Endothelial cell of umbilical vein (primary cell): ENCODE results near the gene SLCO2A1. TPM values are rescaled to one million over a fixed set of nuclear protein-coding genes. Genes with fewer than 3 reads are reported as not detected.

Source experiments
- BruUV-seq: library from RNA; stranded (reverse); fragments of 400-500 nt; replicated peaks from 2 replicates; lab custom pipeline; 2021; lab: Mats Ljungman, UMichigan
- CTCF ChIA-PET: fragments of 300-600, 350-600 bp; sonication (Branson Sonifier 250); formaldehyde crosslinking; loops from one replicate; lab custom pipeline; 2021; ENCODE audit warnings: antibody characterized with exemption, inconsistent platforms; lab: Charles Lee
- POLR2A ChIA-PET: fragments of 300-600, 350-600 bp; sonication (Branson Sonifier 250); formaldehyde crosslinking; loops from one replicate; lab custom pipeline; 2021; ENCODE audit warnings: antibody characterized with exemption, inconsistent platforms; lab: Charles Lee
- DNase-seq: peaks from one replicate; pipeline ENCODE4 v3.0.0-alpha.2; 2011; ENCODE audit warnings: low read depth, low spot score
- FAIRE-seq: peaks from 2 replicates; lab custom pipeline; 2011; peaks lifted over from hg19 to GRCh38; lab: Jason Lieb, UNC
- H2AFZ ChIP-seq: 2 replicates; pipeline ENCODE4 v1.6.0; 2012; ENCODE audit warnings: low read depth, low read length, control low read depth, inconsistent platforms
- H3K27ac ChIP-seq: 2 replicates; pipeline ENCODE4 v1.5.1; 2011; ENCODE audit warnings: low read depth, mild to moderate bottlenecking, control low read depth, low read length, moderate library complexity; ENCODE audit not compliant: insufficient read depth
- H3K27me3 ChIP-seq, 2 experiments: 2 replicates each; pipeline versions ENCODE4 v1.6.0 to v1.6.1; 2011; ENCODE audit warnings: low read length in 2 of 2, mixed read lengths in 1 of 2; ENCODE audit not compliant: control insufficient read depth in 2 of 2, insufficient read depth in 2 of 2
- H3K36me3 ChIP-seq, 2 experiments: 2 replicates in 1 of 2; 3 replicates in 1 of 2; pipeline ENCODE4 v1.5.1; 2011; ENCODE audit warnings: low read length in 2 of 2, mild to moderate bottlenecking in 1 of 2, moderate library complexity in 1 of 2; ENCODE audit not compliant: control insufficient read depth in 2 of 2, insufficient read depth in 2 of 2; ENCODE audit errors: extremely low read depth in 1 of 2
- H3K4me1 ChIP-seq: 3 replicates; pipeline ENCODE4 v1.5.1; 2011; ENCODE audit warnings: mild to moderate bottlenecking, low read length; ENCODE audit not compliant: control insufficient read depth, insufficient read depth; ENCODE audit errors: extremely low read depth
- H3K4me2 ChIP-seq: 2 replicates; pipeline ENCODE4 v1.6.1; 2011; ENCODE audit warnings: low read length, control low read depth, mixed read lengths; ENCODE audit not compliant: insufficient read depth
- H3K4me3 ChIP-seq, 3 experiments: fragments of 200-600 bp in 1 of 3; sonication (generic), shearing (Covaris generic) in 1 of 3; replicated peaks in 1 of 3; 2 replicates each; pipeline ENCODE4 v1.5.1; 2011 to 2016; ENCODE audit warnings: control low read depth in 3 of 3, low read length in 3 of 3, mild to moderate bottlenecking in 2 of 3, inconsistent platforms in 1 of 3, low read depth in 1 of 3, moderate library complexity in 1 of 3; ENCODE audit not compliant: insufficient read depth in 1 of 3
- H3K79me2 ChIP-seq: 2 replicates; pipeline ENCODE4 v1.6.0; 2012; ENCODE audit warnings: low read length, inconsistent platforms; ENCODE audit not compliant: control insufficient read depth, insufficient read depth
- H3K9ac ChIP-seq: replicated peaks from 2 replicates; pipeline ENCODE3; 2011; ENCODE audit warnings: low read length, control low read depth; ENCODE audit not compliant: insufficient read depth; ENCODE audit errors: extremely low read depth
- H3K9me1 ChIP-seq: replicated peaks from 3 replicates; pipeline ENCODE4 v1.6.0; 2011; ENCODE audit warnings: mild to moderate bottlenecking, low read length; ENCODE audit not compliant: control insufficient read depth, insufficient read depth; ENCODE audit errors: extremely low read depth
- H3K9me3 ChIP-seq: replicated peaks from 2 replicates; pipeline ENCODE4 v1.5.1; 2012; ENCODE audit warnings: low read length, inconsistent platforms; ENCODE audit not compliant: control insufficient read depth, insufficient read depth
- H4K20me1 ChIP-seq: replicated peaks from 2 replicates; pipeline ENCODE3; 2011; ENCODE audit warnings: mild to moderate bottlenecking, low read length; ENCODE audit not compliant: control insufficient read depth, insufficient read depth; ENCODE audit errors: extremely low read depth
- CTCF ChIP-seq, 2 donors: IDR thresholded peaks; 1 replicate in 1 of 2; 2 replicates in 1 of 2; pipeline ENCODE4 v1.5.1; 2011; ENCODE audit warnings: low read length in 2 of 2, mild to moderate bottlenecking in 2 of 2, moderate library complexity in 2 of 2, control low read depth in 1 of 2, inconsistent platforms in 1 of 2, low read depth in 1 of 2; ENCODE audit not compliant: insufficient read depth in 1 of 2; ENCODE audit errors: extremely low read depth in 1 of 2
- FOS ChIP-seq: IDR thresholded peaks from 2 replicates; pipeline ENCODE4 v1.6.1; 2011; ENCODE audit warnings: mild to moderate bottlenecking, low read length, moderate library complexity, borderline replicate concordance; ENCODE audit not compliant: insufficient read depth
- GATA2 ChIP-seq: IDR thresholded peaks from 2 replicates; pipeline ENCODE4 v1.7.0; 2011; ENCODE audit warnings: low read depth, mild to moderate bottlenecking, moderate library complexity, mixed read lengths, low read length; ENCODE audit not compliant: insufficient read length, insufficient read depth
- MAX ChIP-seq: IDR thresholded peaks from 2 replicates; pipeline ENCODE4 v1.6.1; 2011; ENCODE audit not compliant: insufficient read depth, insufficient read length
- MYC ChIP-seq: IDR thresholded peaks from one replicate; pipeline ENCODE4 v1.6.1; 2011; ENCODE audit warnings: mild to moderate bottlenecking, low read depth, low read length
- POLR2A ChIP-seq: IDR thresholded peaks from 2 replicates; pipeline ENCODE4 v1.6.1; 2012; ENCODE audit warnings: low read depth, mild to moderate bottlenecking, control low read depth, low read length
- POLR2AphosphoS5 ChIP-seq: IDR thresholded peaks from 2 replicates; pipeline ENCODE4 v1.6.1; 2012; ENCODE audit warnings: low read depth, mild to moderate bottlenecking, control low read depth, low read length, moderate library complexity; ENCODE audit not compliant: insufficient read depth
- dilution Hi-C: fragments of 300-500 bp; cut with MboI; formaldehyde crosslinking; loops from one replicate; pipeline ENCODE4 v1.15.0; 2019; ENCODE audit warnings: low sequenced_read_pairs; ENCODE audit not compliant: extremely low pct_ligation_motif_present
- intact Hi-C: fragments of 100-400 bp; cut with micrococcal nuclease; formaldehyde crosslinking; loops from one replicate; pipeline ENCODE4 v1.10.0; 2022
- polyA plus RNA-seq, 4 experiments: library from polyadenylated mRNA; depleted of rRNA in 3 of 4; stranded (reverse) in 3 of 4; unstranded in 1 of 4; fragments of >200 nt; gene quantifications; 2 replicates each; pipeline versions ENCODE4 v1.2.1 to v1.2.3, GENCODE V29; 2011 to 2012; ENCODE audit warnings: missing spikeins in 1 of 4
- total RNA-seq: library from RNA; stranded (reverse); gene quantifications from 2 replicates; pipeline ENCODE4 v1.2.3, GENCODE V29; 2021

Gene SLCO2A1
- total and polyA plus RNA-seq, 2 donors (not counting 3 experiments of a cell fraction or from before 2014, with no cell fraction given), result 1.4 to 11.9 TPM

DNA sequence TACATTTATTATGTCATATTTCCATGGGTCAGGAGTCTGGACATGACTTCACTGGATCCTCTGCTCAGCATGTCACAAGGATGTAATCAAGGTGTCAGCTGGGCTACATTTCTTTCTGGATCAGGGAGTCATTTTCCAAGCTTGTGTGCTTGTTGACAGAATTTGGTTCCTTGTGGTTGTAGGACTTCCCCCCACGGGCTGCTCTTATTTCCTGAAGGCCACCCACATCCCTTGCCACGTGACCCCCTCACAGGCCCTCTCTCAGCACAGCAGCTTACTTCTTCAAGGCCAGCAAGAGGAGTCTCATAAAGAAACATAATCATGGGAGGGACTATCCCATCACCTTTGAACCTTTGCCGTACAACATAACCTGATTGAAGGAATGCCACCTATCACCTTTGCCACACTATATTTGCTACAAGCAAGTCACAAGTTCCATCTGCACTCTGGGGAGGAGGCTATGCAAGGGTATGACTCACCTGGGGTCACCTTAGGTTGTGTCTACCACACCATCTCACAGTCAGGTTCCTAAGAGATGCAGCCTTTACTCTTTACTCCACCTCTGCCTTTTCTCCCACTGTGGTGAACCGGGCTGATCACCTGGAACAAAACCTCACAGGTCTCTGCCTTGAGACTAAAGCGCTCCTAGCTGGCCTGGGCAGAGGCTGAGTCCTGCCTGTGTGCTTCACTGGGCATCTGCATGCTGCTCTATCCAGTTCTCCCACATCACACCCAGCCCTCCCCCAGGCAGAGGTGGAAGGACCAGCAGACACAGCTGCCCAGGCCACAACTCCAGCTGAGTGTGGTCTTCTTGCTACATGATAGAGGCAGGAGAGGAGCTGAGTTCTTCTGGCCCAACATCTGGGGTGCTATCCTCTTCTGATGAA lies 147.5 kb downstream of the SLCO2A1 start:
- Histone ChIP-seq H3K4me1 (no peaks in the 10 kb centered on the region), H3K27me3 (peaks cover 0 to 4% of the 10 kb centered on the region in 2 experiments), H3K36me3 (no peaks in the 10 kb centered on the region), H4K20me1 (no peaks in the 10 kb centered on the region), H3K79me2 (no peaks in the 10 kb centered on the region), H3K4me3 (no peak overlapping the region), H2AFZ (no peak overlapping the region), H3K27ac (no peak overlapping the region), H3K9ac (no peak overlapping the region), H3K4me2 (no peak overlapping the region), H3K9me1 (no peaks in the 10 kb centered on the region), H3K9me3 (no peaks in the 10 kb centered on the region)
- FAIRE-seq (no peak), DNase-seq (no peak)
- intact Hi-C loops (no loop called here), dilution Hi-C loops (no loop called here)
- no TSS peak for BruUV-seq
- POLR2A ChIA-PET, result interaction anchor here (0.7 kb wide), 1 partner anchor 195 kb away, joined by 3 read pairs; no protein-coding TSS in a partner anchor
- CTCF ChIA-PET, result no interaction called here
- no peak for TF ChIP-seq MYC
- TF ChIP-seq POLR2A, result no peak
- TF ChIP-seq GATA2, result no peak
- TF ChIP-seq CTCF (IDR thresholded peaks at IDR 0.05; ENCODE audit: extremely low read depth in 1 of 2, insufficient read depth in 1 of 2, low read depth in 1 of 2, low read length in 2 of 2), result no peak
- TF ChIP-seq MAX, result no peak
- TF ChIP-seq FOS, result no peak
- TF ChIP-seq POLR2AphosphoS5, result no peak
